ENCODE data around the gene ZNF385C.

Gene ZNF385C

DNA sequence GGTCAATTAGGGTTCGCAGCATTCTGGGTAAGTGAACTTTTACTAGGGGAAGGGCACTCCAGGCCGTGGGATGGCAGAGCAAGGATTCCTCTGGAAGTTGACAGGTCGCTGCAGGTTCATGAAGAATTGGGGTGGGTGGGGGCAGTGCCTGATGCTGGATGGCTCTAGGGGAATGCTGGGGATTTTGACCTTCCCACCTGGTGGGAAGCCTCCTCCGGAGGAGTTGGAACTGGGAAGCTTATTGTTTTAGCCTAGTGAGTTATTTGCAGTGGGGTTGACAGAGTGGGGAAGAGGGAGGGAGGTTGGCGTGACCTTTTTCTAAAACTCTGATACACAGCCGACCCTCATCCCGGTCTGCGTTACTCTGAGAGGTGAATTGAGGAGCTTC, 47.3 kb downstream of the ZNF385C start:
- Histone ChIP-seq H3K27me3 (ENCODE audit: control insufficient read depth, insufficient read depth, low read length) (no peaks in the 10 kb centered on the region), H3K4me1 (ENCODE audit: control insufficient read depth, insufficient read depth, low read length) (0 out of 2 replicates have a peak, but pooled peaks cover 7% of the 10 kb centered on the region), H3K36me3 (ENCODE audit: control insufficient read depth, insufficient read depth, low read length) (no peaks in the 10 kb centered on the region), H3K4me3 (ENCODE audit: low read length) (peak overlapping the region; percentile 68; the same call in 1 of the 2 replicates), H3K9me3 (ENCODE audit: control insufficient read depth, insufficient read depth, low read length) (no peaks in the 10 kb centered on the region), H3K27ac (ENCODE audit: low read length) (no peak overlapping the region)
- no peak for DNase-seq (ENCODE audit: low read depth, low spot score)
- WGBS (ENCODE audit: insufficient coverage, insufficient read length) = no CpG with 5 or more reads among the region's 8 CpGs

DNA sequence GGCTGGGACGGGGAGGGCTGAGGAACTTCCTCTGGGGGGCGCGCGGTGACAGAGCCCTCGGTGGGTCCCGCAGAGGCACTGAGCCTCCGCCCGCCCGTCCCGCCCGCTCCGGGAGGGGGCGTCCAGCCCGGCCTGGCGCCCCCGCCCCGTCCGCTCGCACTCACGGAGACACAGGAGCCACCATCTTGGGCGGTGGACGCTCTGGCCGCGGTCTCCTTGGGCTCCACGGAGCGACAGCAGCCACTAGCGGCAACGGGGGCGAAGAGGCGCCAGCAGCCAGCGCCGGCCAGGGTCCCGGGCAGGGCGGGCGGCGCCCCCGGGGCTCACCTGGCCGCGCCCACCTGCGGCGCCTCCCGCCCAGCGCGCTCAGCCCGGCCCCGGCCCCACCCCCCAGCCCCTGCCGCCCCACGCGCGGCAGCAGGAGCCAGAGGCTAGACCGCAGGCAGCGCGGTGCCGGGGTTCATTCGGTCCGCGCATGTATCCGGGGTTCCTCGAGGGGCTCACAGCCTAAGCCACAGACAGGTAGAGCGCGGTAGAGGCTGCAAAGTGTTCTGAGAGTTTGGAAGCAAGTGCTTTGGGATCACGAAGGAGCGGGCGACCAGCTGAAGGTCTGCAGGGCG, 47.8 kb downstream of the ZNF385C start, which contains the start of gene C17orf113:
C17orf113 (minus strand) TSS at position 209 of the 620 bp plus-strand sequence. CDS start 7,225 bp downstream, outside the sequence.
- Histone ChIP-seq H3K36me3 (ENCODE audit: control insufficient read depth, insufficient read depth, low read length) (no peaks in the 10 kb centered on the region), H3K4me1 (ENCODE audit: control insufficient read depth, insufficient read depth, low read length) (0 out of 2 replicates have a peak, but pooled peaks cover 7% of the 10 kb centered on the region), H3K27me3 (ENCODE audit: control insufficient read depth, insufficient read depth, low read length) (no peaks in the 10 kb centered on the region), H3K9me3 (ENCODE audit: control insufficient read depth, insufficient read depth, low read length) (no peaks in the 10 kb centered on the region), H3K4me3 (ENCODE audit: low read length) (peak within 1 kb of the TSS; percentile 68; the same call in 1 of the 2 replicates), H3K27ac (ENCODE audit: low read length) (no peak within 1 kb of the TSS)
- WGBS (ENCODE audit: insufficient coverage, insufficient read length) = no CpG with 5 or more reads among the region's 65 CpGs
- DNase-seq (ENCODE audit: low read depth, low spot score) = no peak

DNA sequence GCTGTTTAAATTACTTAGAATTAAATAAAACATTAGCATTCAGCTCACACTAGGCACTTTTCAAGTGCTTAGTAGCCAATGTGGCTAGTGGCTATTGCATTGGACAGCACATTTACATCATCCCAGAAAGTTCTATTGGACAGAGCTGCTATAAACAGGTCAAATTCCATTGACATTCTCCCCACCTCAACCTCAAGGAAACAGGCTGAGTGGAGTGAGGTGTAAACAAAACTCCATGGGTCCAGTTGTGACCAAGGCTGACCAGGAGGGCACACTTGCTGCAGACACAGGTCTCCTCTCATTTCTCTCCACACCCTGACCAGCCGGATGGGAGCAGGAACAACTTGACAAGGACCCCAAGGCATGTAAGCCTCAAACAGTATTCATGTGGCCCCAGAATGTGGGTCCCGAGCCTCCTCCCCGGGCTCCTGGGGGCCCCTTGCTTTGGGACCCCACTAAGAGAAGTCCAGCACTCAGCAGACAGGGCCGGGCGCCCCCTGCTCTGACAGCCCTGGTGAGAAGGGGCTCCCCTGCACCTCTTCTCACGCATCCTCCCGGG, 48.4 kb downstream of the ZNF385C start:
- Histone ChIP-seq H3K9me3 (ENCODE audit: control insufficient read depth, insufficient read depth, low read length) (no peaks in the 10 kb centered on the region), H3K36me3 (ENCODE audit: control insufficient read depth, insufficient read depth, low read length) (no peaks in the 10 kb centered on the region), H3K27ac (ENCODE audit: low read length) (no peak overlapping the region), H3K4me1 (ENCODE audit: control insufficient read depth, insufficient read depth, low read length) (0 out of 2 replicates have a peak, but pooled peaks cover 7% of the 10 kb centered on the region), H3K27me3 (ENCODE audit: control insufficient read depth, insufficient read depth, low read length) (no peaks in the 10 kb centered on the region), H3K4me3 (ENCODE audit: low read length) (peak overlapping the region; percentile 68; the same call in 1 of the 2 replicates)
- WGBS (ENCODE audit: insufficient coverage, insufficient read length) = no CpG with 5 or more reads among the region's 7 CpGs
- DNase-seq (ENCODE audit: low read depth, low spot score) = no peak

DNA sequence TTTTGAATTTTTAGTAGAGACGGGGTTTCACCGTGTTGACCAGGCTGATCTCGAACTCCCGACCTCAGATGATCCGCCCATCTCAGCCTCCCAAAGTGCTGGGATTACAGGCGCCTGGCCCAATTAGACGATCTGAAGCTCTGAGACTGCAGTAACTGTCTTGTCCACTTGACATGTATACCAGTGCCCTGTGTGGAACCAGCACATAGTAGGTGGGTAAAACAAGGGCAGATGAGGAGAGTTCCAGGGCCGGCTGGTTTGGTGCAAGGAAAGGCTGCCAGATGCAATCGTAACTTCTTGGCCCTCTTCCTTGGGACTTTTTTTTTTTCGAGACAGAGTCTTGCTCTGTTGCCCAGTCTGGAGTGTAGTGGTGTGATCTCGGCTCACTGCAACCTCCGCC, 50.9 kb downstream of the ZNF385C start:
- no peak overlapping the region for H3K27ac ChIP-seq (ENCODE audit: low read length)
- DNase-seq (ENCODE audit: low read depth, low spot score) = no peak
- no peaks in the 10 kb centered on the region for H3K36me3 ChIP-seq (ENCODE audit: control insufficient read depth, insufficient read depth, low read length)
- H3K4me1 ChIP-seq (ENCODE audit: control insufficient read depth, insufficient read depth, low read length) = 0 out of 2 replicates have a peak, but pooled peaks cover 2% of the 10 kb centered on the region
- no peaks in the 10 kb centered on the region for H3K9me3 ChIP-seq (ENCODE audit: control insufficient read depth, insufficient read depth, low read length)
- WGBS (ENCODE audit: insufficient coverage, insufficient read length) = no CpG with 5 or more reads among the region's 12 CpGs
- no peak overlapping the region for H3K4me3 ChIP-seq (ENCODE audit: low read length)
- no peaks in the 10 kb centered on the region for H3K27me3 ChIP-seq (ENCODE audit: control insufficient read depth, insufficient read depth, low read length)

DNA sequence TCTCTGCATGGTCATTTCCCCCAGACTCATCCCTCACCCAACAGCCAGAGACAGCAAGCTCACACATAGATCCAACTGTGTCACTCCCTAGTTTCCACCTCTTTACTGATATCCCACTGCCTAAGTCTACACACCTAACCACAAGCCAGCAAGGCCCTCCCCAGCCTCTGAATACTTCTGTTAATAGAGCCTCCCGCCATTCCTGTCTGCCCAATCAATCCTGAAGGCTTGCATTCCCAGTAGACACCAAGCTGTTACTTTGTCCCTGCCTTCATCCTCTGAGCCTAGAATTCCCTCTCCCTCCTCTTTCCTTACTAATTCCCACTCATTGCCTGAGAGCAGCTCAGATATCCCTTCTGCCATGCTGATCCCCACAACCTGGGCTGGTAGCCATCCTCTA, 52.6 kb downstream of the ZNF385C start:
- no peak overlapping the region for H3K27ac ChIP-seq (ENCODE audit: low read length)
- H3K27me3 ChIP-seq (ENCODE audit: control insufficient read depth, insufficient read depth, low read length) = no peaks in the 10 kb centered on the region
- H3K36me3 ChIP-seq (ENCODE audit: control insufficient read depth, insufficient read depth, low read length) = no peaks in the 10 kb centered on the region
- no peak overlapping the region for H3K4me3 ChIP-seq (ENCODE audit: low read length)
- H3K9me3 ChIP-seq (ENCODE audit: control insufficient read depth, insufficient read depth, low read length) = no peaks in the 10 kb centered on the region
- DNase-seq (ENCODE audit: low read depth, low spot score) = no peak
- 0 out of 2 replicates have a peak, but pooled peaks cover 2% of the 10 kb centered on the region for H3K4me1 ChIP-seq (ENCODE audit: control insufficient read depth, insufficient read depth, low read length)
- no CpG with 5 or more reads among the region's 1 CpG for WGBS (ENCODE audit: insufficient coverage, insufficient read length)

DNA sequence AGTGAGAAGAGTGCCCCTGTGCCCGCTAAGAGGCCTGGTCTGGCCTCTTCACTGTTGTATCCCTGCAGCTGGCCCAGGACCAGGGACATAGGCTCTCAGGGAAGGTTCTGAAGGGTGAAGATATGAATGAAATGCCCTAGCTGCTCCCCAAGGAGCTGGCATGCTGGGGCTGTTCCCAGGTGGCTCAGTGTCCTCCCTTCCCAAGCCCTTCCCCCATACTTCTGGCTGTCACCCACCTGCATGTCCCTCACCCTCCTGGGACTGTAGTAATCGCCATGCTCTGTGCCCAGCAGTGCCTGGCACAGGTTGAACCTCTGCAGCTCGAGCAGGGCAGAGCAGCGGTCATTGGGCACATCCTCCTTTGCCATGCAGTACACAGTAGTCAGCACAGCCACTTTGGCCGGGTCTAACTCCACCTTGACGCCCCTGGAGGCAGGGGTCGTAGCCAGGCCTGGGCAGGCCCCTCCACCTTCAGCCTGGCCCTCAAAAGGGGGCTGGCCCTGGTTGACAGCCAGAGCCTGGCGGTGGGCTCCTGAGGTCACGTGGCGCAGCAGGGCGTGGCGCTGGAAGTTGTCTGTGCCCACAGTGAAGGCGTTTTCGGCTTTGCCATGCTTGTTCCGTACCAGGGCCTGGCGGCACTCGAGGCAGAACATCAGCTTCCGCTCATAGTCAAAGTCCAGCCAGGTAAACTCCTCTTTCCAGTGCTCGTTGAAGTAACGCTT, 55.5 kb downstream of the ZNF385C start:
- H3K4me3 ChIP-seq (ENCODE audit: low read length) = no peak overlapping the region
- no peaks in the 10 kb centered on the region for H3K36me3 ChIP-seq (ENCODE audit: control insufficient read depth, insufficient read depth, low read length)
- no CpG with 5 or more reads among the region's 20 CpGs for WGBS (ENCODE audit: insufficient coverage, insufficient read length)
- no peak overlapping the region for H3K27ac ChIP-seq (ENCODE audit: low read length)
- H3K4me1 ChIP-seq (ENCODE audit: control insufficient read depth, insufficient read depth, low read length) = no peaks in the 10 kb centered on the region; the same call in 1 of the 2 replicates
- no peak for DNase-seq (ENCODE audit: low read depth, low spot score)
- H3K9me3 ChIP-seq (ENCODE audit: control insufficient read depth, insufficient read depth, low read length) = no peaks in the 10 kb centered on the region
- no peaks in the 10 kb centered on the region for H3K27me3 ChIP-seq (ENCODE audit: control insufficient read depth, insufficient read depth, low read length)

- DNase-seq (ENCODE audit: low read depth, low spot score) = no peak
- no peaks in the 10 kb centered on the region for H3K27me3 ChIP-seq (ENCODE audit: control insufficient read depth, insufficient read depth, low read length)
- no peaks in the 10 kb centered on the region for H3K9me3 ChIP-seq (ENCODE audit: control insufficient read depth, insufficient read depth, low read length)
- no peaks in the 10 kb centered on the region; the same call in 1 of the 2 replicates for H3K4me1 ChIP-seq (ENCODE audit: control insufficient read depth, insufficient read depth, low read length)
- H3K27ac ChIP-seq (ENCODE audit: low read length) = no peak overlapping the region
- H3K36me3 ChIP-seq (ENCODE audit: control insufficient read depth, insufficient read depth, low read length) = no peaks in the 10 kb centered on the region
- no peak overlapping the region for H3K4me3 ChIP-seq (ENCODE audit: low read length)
These were observed 56.7 kb downstream of the ZNF385C start for GRCh38 chr17:42041619-42042018.

GRCh38 chr17:42040818-42041217, 57.5 kb downstream of the ZNF385C start:
- H3K4me3 ChIP-seq (ENCODE audit: low read length) = no peak overlapping the region
- DNase-seq (ENCODE audit: low read depth, low spot score) = no peak
- H3K36me3 ChIP-seq (ENCODE audit: control insufficient read depth, insufficient read depth, low read length) = no peaks in the 10 kb centered on the region
- no CpG with 5 or more reads among the region's 10 CpGs for WGBS (ENCODE audit: insufficient coverage, insufficient read length)
- H3K4me1 ChIP-seq (ENCODE audit: control insufficient read depth, insufficient read depth, low read length) = no peaks in the 10 kb centered on the region; the same call in 1 of the 2 replicates
- no peaks in the 10 kb centered on the region for H3K9me3 ChIP-seq (ENCODE audit: control insufficient read depth, insufficient read depth, low read length)
- H3K27ac ChIP-seq (ENCODE audit: low read length) = no peak overlapping the region
- H3K27me3 ChIP-seq (ENCODE audit: control insufficient read depth, insufficient read depth, low read length) = no peaks in the 10 kb centered on the region

DNA sequence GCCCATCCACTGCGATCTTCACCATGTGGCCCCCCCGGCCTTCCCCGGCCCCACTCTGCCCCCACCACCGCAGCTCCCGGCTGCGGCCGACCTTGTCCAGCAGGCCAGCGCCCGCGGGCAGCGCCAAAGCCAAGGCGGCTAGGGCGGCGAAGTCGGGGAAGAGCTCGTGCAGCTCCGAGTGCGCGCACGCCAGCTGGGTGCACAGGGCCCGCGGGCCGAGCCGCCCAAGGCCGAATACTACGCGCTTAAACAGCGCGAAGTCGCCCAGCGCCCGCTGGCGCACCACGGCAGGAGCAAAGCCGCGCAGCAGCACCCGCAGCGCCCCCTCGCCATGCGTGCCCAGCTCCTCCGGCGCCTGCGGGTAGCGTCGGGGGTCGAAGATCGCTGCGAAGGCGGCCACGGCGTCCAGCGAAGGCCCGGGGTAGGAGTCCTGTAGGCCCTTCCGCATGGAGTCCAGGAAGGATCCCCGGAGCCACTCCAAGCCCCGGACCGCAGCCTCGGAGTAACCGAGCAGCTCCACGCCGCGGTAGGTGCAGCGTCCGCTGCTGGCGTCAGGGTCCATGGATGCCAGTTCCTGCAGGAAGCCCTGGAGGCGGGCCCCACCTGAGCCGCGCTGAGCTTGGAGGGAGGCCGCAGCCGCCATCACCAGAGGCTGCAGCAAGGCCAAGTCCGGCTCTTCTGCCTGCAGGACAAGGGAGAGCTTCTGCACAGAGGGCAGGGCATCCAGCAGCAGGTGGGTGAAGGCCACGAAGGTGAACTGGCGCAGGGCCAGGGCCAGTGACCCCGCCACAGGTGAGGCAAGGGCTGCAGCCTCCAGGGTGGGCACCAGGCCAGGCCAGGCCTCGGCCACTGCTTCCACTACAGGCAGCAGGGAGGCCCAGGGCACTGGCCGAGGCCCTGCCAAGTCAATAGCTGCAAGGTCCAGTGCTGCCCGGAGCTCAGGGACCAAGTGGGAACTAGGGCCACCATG, 58.2 kb downstream of the ZNF385C start:
- no peak overlapping the region for H3K4me3 ChIP-seq (ENCODE audit: low read length)
- H3K27me3 ChIP-seq (ENCODE audit: control insufficient read depth, insufficient read depth, low read length) = no peaks in the 10 kb centered on the region
- no peaks in the 10 kb centered on the region; the same call in 1 of the 2 replicates for H3K4me1 ChIP-seq (ENCODE audit: control insufficient read depth, insufficient read depth, low read length)
- H3K27ac ChIP-seq (ENCODE audit: low read length) = no peak overlapping the region
- H3K9me3 ChIP-seq (ENCODE audit: control insufficient read depth, insufficient read depth, low read length) = no peaks in the 10 kb centered on the region
- no peak for DNase-seq (ENCODE audit: low read depth, low spot score)
- WGBS (ENCODE audit: insufficient coverage, insufficient read length) = no CpG with 5 or more reads among the region's 77 CpGs
- no peaks in the 10 kb centered on the region for H3K36me3 ChIP-seq (ENCODE audit: control insufficient read depth, insufficient read depth, low read length)
